Measurements from ENCODE around the gene TRIAP1. TPM values are rescaled to one million over a fixed set of nuclear protein-coding genes. Genes with fewer than 3 reads are reported as not detected.

TRIAP1 gene
- total RNA-seq (2022) (34.5 and 36.7 TPM in 2 replicates), Bru-seq, nascent RNA (percentile 93 among the genes with signal in this experiment), BruChase-seq, experiment 1, labeled RNA remaining after a 2-hour chase (percentile 98 among the genes with signal in this experiment), BruChase-seq, experiment 2, labeled RNA remaining after a 6-hour chase (percentile 97 among the genes with signal in this experiment)
- long read RNA-seq, transcript TRIAP1-202 (2 exons, 1,182 nt), result major isoform, 66 of 76 reads
- long read RNA-seq, partial matches to known transcripts, result 4 of 76 reads
- long read RNA-seq, other reads (novel, unspliced or antisense), result 3 of 76 reads

DNA sequence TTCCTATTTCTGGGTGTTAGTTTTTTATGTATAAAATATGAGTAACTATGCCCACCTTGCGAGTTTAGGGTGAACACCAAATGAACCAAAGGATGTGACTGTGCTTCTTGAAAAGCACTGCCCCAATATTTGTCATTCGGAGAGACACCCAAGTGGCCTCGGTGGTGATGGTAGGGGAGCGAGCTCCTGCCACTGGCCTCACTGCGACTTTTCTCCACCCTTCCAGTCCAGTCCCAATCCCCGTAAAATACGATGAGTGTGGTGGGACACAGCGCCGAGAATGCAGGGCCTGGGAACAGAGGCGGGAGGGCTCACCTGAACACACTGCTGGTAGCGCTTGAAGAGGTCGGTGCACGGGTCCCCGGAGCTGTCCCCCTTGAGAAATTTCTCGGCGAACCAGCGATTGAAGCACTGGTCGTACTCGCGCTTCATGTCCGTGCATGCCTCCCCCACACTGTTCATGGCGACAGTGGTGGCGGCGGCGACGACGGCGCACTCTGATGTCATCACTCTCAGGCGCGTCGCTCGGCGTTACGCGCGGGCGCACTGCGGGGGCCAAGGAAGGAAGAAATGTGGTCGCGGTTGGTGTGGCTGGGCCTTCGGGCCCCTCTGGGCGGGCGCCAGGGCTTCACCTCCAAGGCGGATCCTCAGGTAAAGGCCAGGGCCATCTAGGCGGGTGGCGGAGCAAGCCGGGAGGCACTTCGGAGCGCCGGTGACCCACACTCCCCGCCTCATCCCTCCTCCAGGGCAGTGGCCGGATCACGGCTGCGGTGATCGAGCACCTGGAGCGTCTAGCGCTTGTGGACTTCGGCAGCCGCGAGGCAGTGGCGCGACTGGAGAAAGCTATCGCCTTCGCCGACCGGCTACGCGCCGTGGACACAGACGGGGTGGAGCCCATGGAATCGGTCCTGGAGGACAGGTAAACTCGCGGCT is at the start of gene TRIAP1, which contains the start of gene GATC:
Gene TRIAP1 (minus strand): TSS at position 474 of the 933 bp plus-strand sequence. CDS start 12 bp downstream, at position 462.
Gene GATC (plus strand): TSS at position 534 of the 933 bp plus-strand sequence. CDS start 37 bp downstream, at position 571.
- intact Hi-C loops (cut with micrococcal nuclease; ENCODE audit: unreplicated experiment), result loop anchor here (2.0 kb wide), 1 partner anchor 23 kb away; the partner anchor contains the start of gene SRSF9
- Mint-ChIP-seq H3K4me3 (ENCODE audit: unreplicated experiment) (peak within 1 kb of the TSS; percentile 96), H3K27ac (ENCODE audit: unreplicated experiment) (peak within 1 kb of the TSS; percentile 98), H3K27me3 (ENCODE audit: insufficient read depth, unreplicated experiment) (no peaks in the 10 kb centered on the region), H3K36me3 (ENCODE audit: insufficient read depth, unreplicated experiment) (peaks cover 75% of the 10 kb centered on the region), H3K9me3 (ENCODE audit: unreplicated experiment) (no peaks in the 10 kb centered on the region), H3K4me1 (ENCODE audit: low read depth, unreplicated experiment) (peaks cover 8% of the 10 kb centered on the region)
- Histone ChIP-seq H3K4me3 (ENCODE audit: low read depth, low read length) (peak within 1 kb of the TSS; percentile 67), H3K9me3 (no peaks in the 10 kb centered on the region), H3K36me3 (ENCODE audit: control insufficient read depth, insufficient read depth, low read length) (peaks cover 3% of the 10 kb centered on the region), H3K4me1 (0 out of 2 replicates have a peak, but pooled peaks cover 3% of the 10 kb centered on the region), H3K27me3 (replicated peaks; ENCODE audit: control insufficient read depth, insufficient read depth, low read length) (no peaks in the 10 kb centered on the region)
- ChIA-PET CTCF (interaction anchor here (0.6 kb wide), 1 partner anchor 22 kb away, joined by 5 read pairs; no protein-coding TSS in a partner anchor), POLR2A (interaction anchor here (0.7 to 1.2 kb wide), 2 partner anchors 9 kb away, joined by 3 read pairs; no protein-coding TSS in a partner anchor)
- DNase-seq, result peak; percentile 87 to 90
- TF ChIP-seq, protein P1, sequence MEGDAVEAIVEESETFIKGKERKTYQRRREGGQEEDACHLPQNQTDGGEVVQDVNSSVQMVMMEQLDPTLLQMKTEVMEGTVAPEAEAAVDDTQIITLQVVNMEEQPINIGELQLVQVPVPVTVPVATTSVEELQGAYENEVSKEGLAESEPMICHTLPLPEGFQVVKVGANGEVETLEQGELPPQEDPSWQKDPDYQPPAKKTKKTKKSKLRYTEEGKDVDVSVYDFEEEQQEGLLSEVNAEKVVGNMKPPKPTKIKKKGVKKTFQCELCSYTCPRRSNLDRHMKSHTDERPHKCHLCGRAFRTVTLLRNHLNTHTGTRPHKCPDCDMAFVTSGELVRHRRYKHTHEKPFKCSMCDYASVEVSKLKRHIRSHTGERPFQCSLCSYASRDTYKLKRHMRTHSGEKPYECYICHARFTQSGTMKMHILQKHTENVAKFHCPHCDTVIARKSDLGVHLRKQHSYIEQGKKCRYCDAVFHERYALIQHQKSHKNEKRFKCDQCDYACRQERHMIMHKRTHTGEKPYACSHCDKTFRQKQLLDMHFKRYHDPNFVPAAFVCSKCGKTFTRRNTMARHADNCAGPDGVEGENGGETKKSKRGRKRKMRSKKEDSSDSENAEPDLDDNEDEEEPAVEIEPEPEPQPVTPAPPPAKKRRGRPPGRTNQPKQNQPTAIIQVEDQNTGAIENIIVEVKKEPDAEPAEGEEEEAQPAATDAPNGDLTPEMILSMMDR (IDR thresholded peaks at IDR 0.05; ENCODE audit: insufficient read depth in 1 of 2, low read depth in 1 of 2, low read length in 1 of 2, severe bottlenecking in 1 of 2, unreplicated experiment in 1 of 2), result no peak
- BruUV-seq (replicated peaks), result TSS peak; percentile 78

DNA sequence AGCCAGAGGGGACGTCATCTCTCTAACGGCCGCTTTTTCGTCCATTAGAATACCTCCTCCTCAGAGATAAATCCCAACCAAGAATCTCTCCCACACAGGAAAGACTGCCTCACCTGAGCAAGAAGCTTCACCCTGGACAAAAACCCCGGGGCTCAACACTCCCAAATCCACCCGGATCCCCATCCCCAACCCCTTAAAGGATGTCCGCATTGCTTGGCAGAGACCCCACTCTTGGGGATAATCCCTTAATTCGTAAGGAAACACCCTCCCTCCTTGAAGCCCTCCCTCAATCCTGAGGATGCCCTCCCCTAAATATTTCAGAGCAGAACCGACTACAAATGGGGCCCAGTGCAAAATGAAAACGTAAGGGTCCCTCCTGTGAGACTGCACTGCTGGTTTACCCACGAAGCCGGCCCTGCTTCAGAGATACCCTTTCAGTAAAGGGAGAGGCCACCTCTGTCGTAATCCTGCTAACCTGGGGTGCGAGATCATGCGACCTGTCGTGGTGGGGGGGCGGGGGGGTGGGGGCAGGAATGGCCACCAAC is 49.1 kb upstream of the TRIAP1 start:
- Histone ChIP-seq H3K4me3 (ENCODE audit: low read depth, low read length) (peak overlapping the region; percentile 80), H3K36me3 (ENCODE audit: control insufficient read depth, insufficient read depth, low read length) (peaks cover 1% of the 10 kb centered on the region; the same call in 1 of the 2 replicates), H3K9me3 (no peaks in the 10 kb centered on the region), H3K4me1 (peaks cover 17% of the 10 kb centered on the region), H3K27me3 (replicated peaks; ENCODE audit: control insufficient read depth, insufficient read depth, low read length) (no peaks in the 10 kb centered on the region)
- Mint-ChIP-seq H3K9me3 (ENCODE audit: unreplicated experiment) (no peaks in the 10 kb centered on the region), H3K4me1 (ENCODE audit: low read depth, unreplicated experiment) (peaks cover 19% of the 10 kb centered on the region), H3K27me3 (ENCODE audit: insufficient read depth, unreplicated experiment) (no peaks in the 10 kb centered on the region), H3K36me3 (ENCODE audit: insufficient read depth, unreplicated experiment) (peaks cover 35% of the 10 kb centered on the region), H3K4me3 (ENCODE audit: unreplicated experiment) (peak overlapping the region; percentile 96), H3K27ac (ENCODE audit: unreplicated experiment) (peak overlapping the region; percentile 80)
- no TSS peak for BruUV-seq (replicated peaks)
- no peak for DNase-seq
- TF ChIP-seq, protein P1 (IDR thresholded peaks at IDR 0.05; ENCODE audit: insufficient read depth in 1 of 2, low read depth in 1 of 2, low read length in 1 of 2, severe bottlenecking in 1 of 2, unreplicated experiment in 1 of 2), result no peak
- POLR2A ChIA-PET, result interaction anchor here (0.6 to 2.4 kb wide), 5 partner anchors 21 to 178 kb away, joined by 3 to 17 read pairs (median 4); partner anchors contain the start of genes COQ5 and POP5
- intact Hi-C loops (cut with micrococcal nuclease; ENCODE audit: unreplicated experiment), result loop anchor here (1.0 kb wide), 1 partner anchor 34 kb away; the partner anchor contains the start of gene COQ5
- CTCF ChIA-PET, result interaction anchor here (0.6 to 2.1 kb wide), 3 partner anchors 25 to 193 kb away, joined by 3 to 4 read pairs (median 3); partner anchors contain the start of genes COQ5 and SIRT4

Data from Caco-2 (cell line).